Fibroblast of the aortic adventitia (primary cell): ENCODE results near the gene EFNA1. TPM values are rescaled to one million over a fixed set of nuclear protein-coding genes. Genes with fewer than 3 reads are reported as not detected.
"Not testable (repeated sequence)": the region's sequence is repeated elsewhere in the genome, so short reads cannot be mapped to it uniquely, and the experiment has no call there.

ENCODE experiments used
- DNase-seq: peaks from one replicate; pipeline ENCODE4 v3.0.0-alpha.2; 2010; ENCODE audit warnings: low read depth
- H3K4me3 ChIP-seq: 2 replicates; pipeline ENCODE4 v1.5.1; 2011; ENCODE audit warnings: low read depth, mild to moderate bottlenecking, control low read depth, low read length, moderate library complexity
- CTCF ChIP-seq: IDR thresholded peaks from 2 replicates; pipeline ENCODE4 v1.5.1; 2011; ENCODE audit warnings: mild to moderate bottlenecking, low read length, control low read depth, inconsistent platforms; ENCODE audit not compliant: insufficient read depth
- total RNA-seq: library from RNA; depleted of rRNA; stranded (reverse); fragments of >200 nt; gene quantifications from 2 replicates; pipeline ENCODE4 v1.2.3, GENCODE V29; 2012; ENCODE audit warnings: low replicate concordance

The EFNA1 gene
- total RNA-seq, 1 donor, result 0.54 TPM

- no peak overlapping the region for H3K4me3 ChIP-seq
- DNase-seq, result no peak
- TF ChIP-seq CTCF, result no peak
These were observed 11.4 kb upstream of the EFNA1 start for GRCh38 chr1:155116113-155116764.

- no peak overlapping the region for H3K4me3 ChIP-seq
- DNase-seq, result no peak
- no peak for TF ChIP-seq CTCF
These were observed 10.1 kb upstream of the EFNA1 start for GRCh38 chr1:155117610-155118009.

GRCh38 chr1:155118090-155118489 lies 9.6 kb upstream of the EFNA1 start:
- not testable (repeated sequence) for DNase-seq, H3K4me3 ChIP-seq

GRCh38 chr1:155120253-155120652 lies 7.4 kb upstream of the EFNA1 start:
- no peak for DNase-seq
- H3K4me3 ChIP-seq, result no peak overlapping the region
- TF ChIP-seq CTCF, result no peak

- TF ChIP-seq CTCF, result no peak
- DNase-seq, result no peak
- H3K4me3 ChIP-seq, result no peak overlapping the region
These were observed 6.4 kb upstream of the EFNA1 start for GRCh38 chr1:155121249-155121648.

- no peak for TF ChIP-seq CTCF
- no peak for DNase-seq
- H3K4me3 ChIP-seq, result no peak overlapping the region
These were observed 5.4 kb upstream of the EFNA1 start for GRCh38 chr1:155122308-155122707.

GRCh38 chr1:155123801-155124200 lies 3.9 kb upstream of the EFNA1 start:
- TF ChIP-seq CTCF, result no peak
- no peak overlapping the region for H3K4me3 ChIP-seq
- peak; percentile 21 for DNase-seq
